HepG2 (cell line): Measurements from ENCODE around the gene MTM1. TPM values are rescaled to one million over a fixed set of nuclear protein-coding genes. Genes with fewer than 3 reads are reported as not detected.

Source experiments
- ATAC-seq: fragments of 200-7000 bp; cut with Tn5 transposase; 3 replicates; pipeline ENCODE4 v1.9.1; 2020; ENCODE audit warnings: mild to moderate bottlenecking, moderate library complexity
- BruUV-seq: library from RNA; stranded (reverse); fragments of 400-500 nt; replicated peaks from 2 replicates; lab custom pipeline; 2021; lab: Mats Ljungman, UMichigan
- CTCF ChIA-PET: fragments of 300-600 bp; formaldehyde crosslinking; extraction: SDS; loops from one replicate; lab custom pipeline; 2021; ENCODE audit warnings: low total read pairs, inconsistent platforms, low intra/inter-chr PET ratio; lab: Yijun Ruan, JAX
- POLR2A ChIA-PET: fragments of 350-600 bp; sonication (Branson Sonifier 250); formaldehyde crosslinking; loops from one replicate; lab custom pipeline; 2020; ENCODE audit warnings: antibody characterized with exemption, inconsistent platforms; lab: Yijun Ruan, JAX
- DNase-seq: peaks from one replicate; pipeline ENCODE4 v3.0.0-alpha.2; 2015; ENCODE audit warnings: low spot score
- FAIRE-seq: peaks from 3 replicates; lab custom pipeline; 2011; peaks lifted over from hg19 to GRCh38; lab: Jason Lieb, UNC
- H2AFZ ChIP-seq: one replicate; pipeline ENCODE4 v1.6.1; 2011; ENCODE audit warnings: low read length, inconsistent platforms
- H3K27ac ChIP-seq: fragments of 300-600 bp; 3 replicates; pipeline ENCODE4 v1.8.0; 2011; ENCODE audit warnings: mixed run types, mild to moderate bottlenecking, mixed read lengths, low read length, inconsistent platforms; ENCODE audit not compliant: insufficient read depth; ENCODE audit errors: extremely low read length
- H3K27me3 ChIP-seq, 2 experiments: fragments of 200-600 bp in 1 of 2; 2 replicates in 1 of 2; 3 replicates in 1 of 2; pipeline versions ENCODE4 v1.6.0 to v1.8.0; 2011; ENCODE audit warnings: low read length in 2 of 2, mild to moderate bottlenecking in 2 of 2, moderate library complexity in 2 of 2, inconsistent platforms in 1 of 2; ENCODE audit not compliant: insufficient read depth in 2 of 2, control insufficient read depth in 1 of 2
- H3K36me3 ChIP-seq, 2 experiments: fragments of 200-600 bp in 1 of 2; replicated peaks in 1 of 2; 2 replicates in 1 of 2; 3 replicates in 1 of 2; pipeline versions ENCODE4 v1.5.1 to v1.8.0; 2011; ENCODE audit warnings: low read length in 2 of 2, inconsistent platforms in 1 of 2; ENCODE audit not compliant: insufficient read depth in 2 of 2, control insufficient read depth in 1 of 2
- H3K4me1 ChIP-seq: 2 replicates; pipeline ENCODE4 v1.5.1; 2012; ENCODE audit warnings: low read length, inconsistent platforms; ENCODE audit not compliant: insufficient read depth
- H3K4me2 ChIP-seq: 2 replicates; pipeline ENCODE4 v1.6.0; 2011; ENCODE audit warnings: low read depth, low read length, inconsistent platforms
- H3K4me3 ChIP-seq, 3 experiments: fragments of 200-600 bp in 1 of 3; sonication (generic), shearing (Covaris generic) in 1 of 3; replicated peaks in 1 of 3; 2 replicates each; pipeline ENCODE4 v1.5.1; 2011 to 2016; ENCODE audit warnings: low read length in 3 of 3, inconsistent platforms in 2 of 3, low read depth in 2 of 3, mild to moderate bottlenecking in 2 of 3, control low read depth in 1 of 3, mixed read lengths in 1 of 3; ENCODE audit not compliant: insufficient read depth in 1 of 3
- H3K79me2 ChIP-seq: one replicate; pipeline ENCODE4 v1.6.1; 2011; ENCODE audit warnings: low read length, inconsistent platforms; ENCODE audit not compliant: insufficient read depth
- H3K9ac ChIP-seq: 2 replicates; pipeline ENCODE4 v1.6.0; 2011; ENCODE audit warnings: mild to moderate bottlenecking, low read depth, low read length, inconsistent platforms; ENCODE audit not compliant: insufficient read depth
- H3K9me3 ChIP-seq: 2 replicates; pipeline ENCODE4 v1.5.1; 2012; ENCODE audit warnings: mild to moderate bottlenecking, low read length
- H4K20me1 ChIP-seq: 2 replicates; pipeline ENCODE4 v1.6.0; 2011; ENCODE audit warnings: inconsistent platforms, mild to moderate bottlenecking, low read length, moderate library complexity; ENCODE audit not compliant: insufficient read depth
- CBX5 ChIP-seq: sonication (generic); formaldehyde crosslinking; IDR thresholded peaks from 2 replicates; pipeline ENCODE4 v1.4.0; 2020; ENCODE audit warnings: missing genetic modification reagents, borderline replicate concordance
- ESRRA ChIP-seq: sonication (generic); formaldehyde crosslinking; IDR thresholded peaks from 2 replicates; pipeline ENCODE4 v1.5.1; 2020; ENCODE audit warnings: mild to moderate bottlenecking, low read depth, missing genetic modification reagents
- HIC2 ChIP-seq: sonication (generic); formaldehyde crosslinking; IDR thresholded peaks from 2 replicates; pipeline ENCODE4 v1.9.0; 2022; ENCODE audit warnings: low read depth, missing genetic modification reagents
- KDM1A ChIP-seq: IDR thresholded peaks from 2 replicates; pipeline ENCODE4 v1.6.1; 2016; ENCODE audit warnings: missing compliant biosample characterization
- MAX ChIP-seq: IDR thresholded peaks from 2 replicates; pipeline ENCODE4 v1.6.1; 2012; ENCODE audit warnings: inconsistent platforms
- MBD4 ChIP-seq: IDR thresholded peaks from 2 replicates; pipeline ENCODE4 v1.6.1; 2012; ENCODE audit warnings: low read length, inconsistent platforms, borderline replicate concordance
- MBNL3 ChIP-seq: fragments of 250-450 bp; sonication (Bioruptor Pico); conservative IDR thresholded peaks from 2 replicates; pipeline ENCODE4 v1.8.0; 2022; ENCODE audit warnings: mild to moderate bottlenecking, inconsistent platforms
- NFYB ChIP-seq: sonication (generic); formaldehyde crosslinking; IDR thresholded peaks from 2 replicates; pipeline ENCODE4 v1.4.0; 2020; ENCODE audit warnings: missing genetic modification reagents
- SIX4 ChIP-seq: sonication (generic); formaldehyde crosslinking; IDR thresholded peaks from 2 replicates; pipeline ENCODE4 v1.4.0; 2020; ENCODE audit warnings: missing genetic modification reagents
- SP4 ChIP-seq: sonication (generic); formaldehyde crosslinking; IDR thresholded peaks from 2 replicates; pipeline ENCODE4 v1.8.1; 2023; ENCODE audit warnings: mild to moderate bottlenecking, missing genetic modification reagents
- STAT6 ChIP-seq: sonication (generic); formaldehyde crosslinking; IDR thresholded peaks from 2 replicates; pipeline ENCODE4 v1.4.0; 2020; ENCODE audit warnings: missing genetic modification reagents, mild to moderate bottlenecking, borderline replicate concordance
- ZBTB49 ChIP-seq: sonication (generic); formaldehyde crosslinking; IDR thresholded peaks from 2 replicates; pipeline ENCODE4 v1.4.0; 2020; ENCODE audit warnings: missing genetic modification reagents, borderline replicate concordance
- ZNF12 ChIP-seq: sonication (generic); formaldehyde crosslinking; IDR thresholded peaks from 2 replicates; pipeline ENCODE4 v1.5.0; 2020; ENCODE audit warnings: missing genetic modification reagents
- ZNF333 ChIP-seq: sonication (generic); formaldehyde crosslinking; IDR thresholded peaks from 2 replicates; pipeline ENCODE4 v1.4.0; 2020; ENCODE audit warnings: mild to moderate bottlenecking, missing genetic modification reagents, borderline replicate concordance
- WGBS: methylation state at CpG from one replicate; pipeline ENCODE4 v1.1.6; 2017; ENCODE audit warnings: low lambda C conversion rate; 5-methylcytosine and 5-hydroxymethylcytosine counted together
- in situ Hi-C: cut with HindIII; loops from 2 replicates; pipeline ENCODE4 v1.10.0; 2017; ENCODE audit warnings: low pct_unique_long_range_greater_than_20kb; ENCODE audit not compliant: extremely low pct_ligation_motif_present
- intact Hi-C: fragments of 100-400 bp; cut with micrococcal nuclease; formaldehyde crosslinking; loops from one replicate; pipeline ENCODE4 v1.10.0; 2022; ENCODE audit not compliant: unreplicated experiment
- polyA plus RNA-seq, 8 experiments: library from polyadenylated mRNA; depleted of rRNA in 3 of 8; stranded (reverse) in 7 of 8; unstranded in 1 of 8; fragments of >200 nt; fragmentation: Illumina TruSeq in 4 of 8; extraction: Trizol in 4 of 8; gene quantifications; 2 replicates each; pipeline versions ENCODE4 v1.2.1 to v1.2.3, GENCODE V29; 2011 to 2016; ENCODE audit warnings: low read depth in 4 of 8, missing spikeins in 1 of 8, mixed read lengths in 1 of 8; ENCODE audit not compliant: insufficient read depth in 1 of 8
- total RNA-seq, 5 experiments: library from RNA; depleted of rRNA; stranded (reverse); fragments of >200 nt; fragmentation: Illumina TruSeq; extraction: Trizol; gene quantifications; 2 replicates each; pipeline ENCODE4 v1.2.3, GENCODE V29; 2016; ENCODE audit warnings: low read depth in 1 of 5

The MTM1 gene
- total and polyA plus RNA-seq, 2 of the 13 experiments (the other 11 are each of a cell fraction or from before 2014, with no cell fraction given), result 12.0 to 15.2 TPM

- Histone ChIP-seq H3K27ac (no peak overlapping the region), H3K4me3 (no peak overlapping the region), H3K4me1 (no peaks in the 10 kb centered on the region), H3K79me2 (no peaks in the 10 kb centered on the region), H2AFZ (no peak overlapping the region), H3K9ac (no peak overlapping the region), H3K36me3 (peaks cover 4 to 35% of the 10 kb centered on the region in 2 experiments; a peak in 1 of 5 replicates), H3K9me3 (no peaks in the 10 kb centered on the region), H3K27me3 (no peaks in the 10 kb centered on the region), H3K4me2 (no peak overlapping the region), H4K20me1 (no peaks in the 10 kb centered on the region)
- FAIRE-seq (no peak), ATAC-seq (no peak), DNase-seq (no peak)
- WGBS, result 96% methylated on average over 5 of the region's 5 CpGs
- POLR2A ChIA-PET, result interaction anchor here (1.2 kb wide), 1 partner anchor 99 kb away, joined by 3 read pairs; no protein-coding TSS in a partner anchor
- no TSS peak for BruUV-seq
- intact Hi-C loops, result no loop called here
- in situ Hi-C loops, result no loop called here
- CTCF ChIA-PET, result no interaction called here
- no peak for TF ChIP-seq SIX4 (CRISPR knock-in tag)
- TF ChIP-seq KDM1A, result no peak
- no peak for TF ChIP-seq ZNF12 (CRISPR knock-in tag)
- no peak for TF ChIP-seq CBX5 (CRISPR knock-in tag)
- no peak for TF ChIP-seq MAX
- no peak for TF ChIP-seq ZNF333 (CRISPR knock-in tag)
- TF ChIP-seq MBNL3, result no peak
- no peak for TF ChIP-seq NFYB (CRISPR knock-in tag)
- TF ChIP-seq HIC2, result no peak
- TF ChIP-seq ESRRA (CRISPR knock-in tag), result no peak
- TF ChIP-seq SP4, result no peak
- no peak for TF ChIP-seq MBD4
- no peak for TF ChIP-seq ZBTB49 (CRISPR knock-in tag)
- no peak for TF ChIP-seq STAT6 (CRISPR knock-in tag)
Measured at GRCh38 chrX:150647331-150647730, 78.9 kb downstream of the MTM1 start.
